GM23338 (cell line): ENCODE measurements around the gene FIBP. TPM values are rescaled to one million over a fixed set of nuclear protein-coding genes. Genes with fewer than 3 reads are reported as not detected.

Experiments used
- ATAC-seq: fragments of 200-7000 bp; cut with Tn5 transposase; 3 replicates; pipeline ENCODE4 v1.9.1; 2020
- DNase-seq: peaks from one replicate; pipeline ENCODE4 v3.0.0-alpha.2; 2015; ENCODE audit warnings: low spot score
- H2AFZ ChIP-seq: fragments of 200-600 bp; sonication (generic); 2 replicates; pipeline ENCODE4 v1.8.0; 2016; ENCODE audit warnings: antibody characterized with exemption, mild to moderate bottlenecking, moderate library complexity
- H3F3A ChIP-seq: fragments of 200-600 bp; sonication (generic); replicated peaks from 2 replicates; pipeline ENCODE4 v1.8.0; 2017; ENCODE audit warnings: antibody characterized with exemption, mixed run types, low read depth
- H3K27ac ChIP-seq: fragments of 200-600 bp; sonication (generic); 2 replicates; pipeline ENCODE4 v1.6.1; 2016; ENCODE audit warnings: low read depth
- H3K27me3 ChIP-seq: fragments of 200-600 bp; sonication (generic); 2 replicates; pipeline ENCODE4 v1.8.0; 2016; ENCODE audit warnings: mild to moderate bottlenecking, mixed run types, moderate library complexity; ENCODE audit not compliant: insufficient read depth
- H3K36me3 ChIP-seq: fragments of 200-600 bp; sonication (generic); 2 replicates; pipeline ENCODE4 v1.8.0; 2016; ENCODE audit warnings: mild to moderate bottlenecking; ENCODE audit not compliant: insufficient read depth
- H3K4me1 ChIP-seq: fragments of 200-600 bp; sonication (generic); 2 replicates; pipeline ENCODE4 v1.8.0; 2016; ENCODE audit warnings: mild to moderate bottlenecking, moderate library complexity; ENCODE audit not compliant: insufficient read depth
- H3K4me2 ChIP-seq: fragments of 200-600 bp; sonication (generic); 2 replicates; pipeline ENCODE4 v1.7.1; 2017; ENCODE audit warnings: mixed run types
- H3K4me3 ChIP-seq: fragments of 200-600 bp; sonication (generic); 2 replicates; pipeline ENCODE4 v1.6.1; 2016; ENCODE audit warnings: mixed run types
- H3K79me2 ChIP-seq: fragments of 200-600 bp; sonication (generic); replicated peaks from 2 replicates; pipeline ENCODE4 v1.8.0; 2017; ENCODE audit warnings: mild to moderate bottlenecking; ENCODE audit not compliant: insufficient read depth
- H3K9me2 ChIP-seq: fragments of 200-600 bp; sonication (generic); 2 replicates; pipeline ENCODE4 v1.8.0; 2017; ENCODE audit not compliant: insufficient read depth
- H4K20me1 ChIP-seq: fragments of 200-600 bp; sonication (generic); replicated peaks from 2 replicates; pipeline ENCODE4 v1.8.0; 2017; ENCODE audit warnings: mild to moderate bottlenecking; ENCODE audit not compliant: insufficient read depth
- H3K27ac Mint-ChIP-seq: 2 replicates; pipeline ENCODE4 v1.8.0; 2020; ENCODE audit warnings: inconsistent platforms, mild to moderate bottlenecking, moderate library complexity, mixed read lengths
- H3K27me3 Mint-ChIP-seq: 3 replicates; pipeline ENCODE4 v1.8.0; 2022; ENCODE audit warnings: low read depth, mild to moderate bottlenecking, moderate library complexity, mixed read lengths, inconsistent platforms; ENCODE audit not compliant: insufficient read depth, poor library complexity
- H3K36me3 Mint-ChIP-seq: 3 replicates; pipeline ENCODE4 v1.8.0; 2021; ENCODE audit warnings: low read depth, mild to moderate bottlenecking, inconsistent platforms, moderate library complexity, mixed read lengths
- H3K4me1 Mint-ChIP-seq: 3 replicates; pipeline ENCODE4 v1.8.0; 2020; ENCODE audit warnings: mild to moderate bottlenecking, inconsistent platforms, mixed read lengths
- H3K4me3 Mint-ChIP-seq: 3 replicates; pipeline ENCODE4 v1.8.0; 2021; ENCODE audit warnings: moderate library complexity, mild to moderate bottlenecking, inconsistent platforms, mixed read lengths
- H3K9me3 Mint-ChIP-seq: 3 replicates; pipeline ENCODE4 v1.8.0; 2020; ENCODE audit warnings: moderate library complexity, mild to moderate bottlenecking, inconsistent platforms, mixed read lengths
- CREB1 ChIP-seq: fragments of 250-450 bp; sonication (Bioruptor Pico); IDR thresholded peaks from 2 replicates; pipeline ENCODE4 v1.5.0; 2020; ENCODE audit warnings: low read depth, mild to moderate bottlenecking, moderate library complexity
- REST ChIP-seq: IDR thresholded peaks from one replicate; pipeline ENCODE4 v1.6.1; 2018; ENCODE audit warnings: antibody characterized with exemption; ENCODE audit not compliant: unreplicated experiment
- ZNF114 ChIP-seq: fragments of 250-450 bp; sonication (Bioruptor Pico); IDR thresholded peaks from 2 replicates; pipeline ENCODE4 v1.5.0; 2020; ENCODE audit warnings: mild to moderate bottlenecking, moderate library complexity
- polyA plus RNA-seq: library from polyadenylated mRNA; unstranded; fragments of >200 nt; fragmentation: Nextera tagmentation; extraction: Ambion mirVana; gene quantifications from 2 replicates; pipeline ENCODE4 v1.2.1, GENCODE V29; 2016
- total RNA-seq: library from RNA; depleted of rRNA; stranded (reverse); fragments of >200 nt; shearing (Covaris generic); gene quantifications from 2 replicates; pipeline ENCODE4 v1.2.3, GENCODE V29; 2014
- TF ChIP-seq, protein P1 (sequence below): fragments of 250-450 bp; sonication (Bioruptor Pico); IDR thresholded peaks from 2 replicates; pipeline ENCODE4 v1.5.0; 2020; ENCODE audit warnings: mild to moderate bottlenecking, moderate library complexity
- TF ChIP-seq, protein P2 (sequence below), 2 experiments: fragments of 200-600 bp in 1 of 2; sonication (generic) in 1 of 2; conservative IDR thresholded peaks; 2 replicates each; pipeline versions ENCODE4 v1.5.1 to v1.6.1; 2016 to 2017; ENCODE audit warnings: antibody characterized with exemption in 2 of 2, low read depth in 2 of 2, mild to moderate bottlenecking in 2 of 2, moderate library complexity in 1 of 2

Gene FIBP
- total and polyA plus RNA-seq, 2 experiments from 2014 or later = 79.0 to 102 TPM

DNA sequence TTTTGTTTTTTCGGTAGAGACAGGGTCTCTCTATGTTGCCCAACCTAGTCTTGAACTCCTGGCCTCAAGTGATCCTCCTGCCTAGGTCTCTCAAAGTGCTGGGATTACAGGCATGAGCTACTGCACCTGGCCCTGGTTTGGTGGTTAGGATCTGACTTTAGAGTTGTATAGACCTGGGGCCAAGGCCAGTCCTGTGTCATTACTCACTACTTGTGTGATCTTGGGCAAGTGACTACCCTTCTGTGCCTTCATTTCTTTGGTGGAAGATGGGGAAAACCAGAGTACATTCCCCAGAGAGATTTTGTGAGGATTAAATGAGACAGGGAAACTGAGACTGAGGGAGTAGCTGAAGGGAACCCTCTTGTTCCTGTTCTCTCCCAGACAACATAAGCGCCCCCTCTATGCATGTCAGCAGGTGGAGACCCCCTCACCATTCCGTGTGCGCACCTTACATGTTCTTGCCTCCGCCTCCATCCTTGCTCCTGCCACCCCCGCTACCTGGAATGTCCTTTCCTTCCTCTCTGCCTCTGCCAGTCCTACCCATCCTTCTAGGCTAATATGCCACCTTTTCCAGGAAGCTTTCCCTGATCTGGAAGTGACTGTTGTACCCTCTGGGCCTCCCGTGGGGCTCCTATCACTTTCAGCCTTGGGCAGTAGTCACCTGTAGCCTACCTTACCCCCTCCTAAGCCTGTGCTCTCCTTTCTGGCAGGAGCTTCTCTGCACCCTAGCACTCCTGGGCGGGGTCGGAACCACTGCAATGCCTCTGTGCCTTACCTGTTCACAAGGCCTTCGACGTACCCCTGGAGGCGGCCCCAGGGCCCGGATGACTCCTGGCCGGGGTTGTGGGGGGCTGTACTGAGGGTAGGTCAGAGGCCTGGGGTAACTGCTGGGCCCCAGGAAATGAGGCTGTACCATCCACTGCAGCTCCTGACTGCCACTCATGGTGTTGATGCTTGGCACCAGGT, 8.0 kb upstream of the FIBP start (continued):
- TF ChIP-seq, protein P1, sequence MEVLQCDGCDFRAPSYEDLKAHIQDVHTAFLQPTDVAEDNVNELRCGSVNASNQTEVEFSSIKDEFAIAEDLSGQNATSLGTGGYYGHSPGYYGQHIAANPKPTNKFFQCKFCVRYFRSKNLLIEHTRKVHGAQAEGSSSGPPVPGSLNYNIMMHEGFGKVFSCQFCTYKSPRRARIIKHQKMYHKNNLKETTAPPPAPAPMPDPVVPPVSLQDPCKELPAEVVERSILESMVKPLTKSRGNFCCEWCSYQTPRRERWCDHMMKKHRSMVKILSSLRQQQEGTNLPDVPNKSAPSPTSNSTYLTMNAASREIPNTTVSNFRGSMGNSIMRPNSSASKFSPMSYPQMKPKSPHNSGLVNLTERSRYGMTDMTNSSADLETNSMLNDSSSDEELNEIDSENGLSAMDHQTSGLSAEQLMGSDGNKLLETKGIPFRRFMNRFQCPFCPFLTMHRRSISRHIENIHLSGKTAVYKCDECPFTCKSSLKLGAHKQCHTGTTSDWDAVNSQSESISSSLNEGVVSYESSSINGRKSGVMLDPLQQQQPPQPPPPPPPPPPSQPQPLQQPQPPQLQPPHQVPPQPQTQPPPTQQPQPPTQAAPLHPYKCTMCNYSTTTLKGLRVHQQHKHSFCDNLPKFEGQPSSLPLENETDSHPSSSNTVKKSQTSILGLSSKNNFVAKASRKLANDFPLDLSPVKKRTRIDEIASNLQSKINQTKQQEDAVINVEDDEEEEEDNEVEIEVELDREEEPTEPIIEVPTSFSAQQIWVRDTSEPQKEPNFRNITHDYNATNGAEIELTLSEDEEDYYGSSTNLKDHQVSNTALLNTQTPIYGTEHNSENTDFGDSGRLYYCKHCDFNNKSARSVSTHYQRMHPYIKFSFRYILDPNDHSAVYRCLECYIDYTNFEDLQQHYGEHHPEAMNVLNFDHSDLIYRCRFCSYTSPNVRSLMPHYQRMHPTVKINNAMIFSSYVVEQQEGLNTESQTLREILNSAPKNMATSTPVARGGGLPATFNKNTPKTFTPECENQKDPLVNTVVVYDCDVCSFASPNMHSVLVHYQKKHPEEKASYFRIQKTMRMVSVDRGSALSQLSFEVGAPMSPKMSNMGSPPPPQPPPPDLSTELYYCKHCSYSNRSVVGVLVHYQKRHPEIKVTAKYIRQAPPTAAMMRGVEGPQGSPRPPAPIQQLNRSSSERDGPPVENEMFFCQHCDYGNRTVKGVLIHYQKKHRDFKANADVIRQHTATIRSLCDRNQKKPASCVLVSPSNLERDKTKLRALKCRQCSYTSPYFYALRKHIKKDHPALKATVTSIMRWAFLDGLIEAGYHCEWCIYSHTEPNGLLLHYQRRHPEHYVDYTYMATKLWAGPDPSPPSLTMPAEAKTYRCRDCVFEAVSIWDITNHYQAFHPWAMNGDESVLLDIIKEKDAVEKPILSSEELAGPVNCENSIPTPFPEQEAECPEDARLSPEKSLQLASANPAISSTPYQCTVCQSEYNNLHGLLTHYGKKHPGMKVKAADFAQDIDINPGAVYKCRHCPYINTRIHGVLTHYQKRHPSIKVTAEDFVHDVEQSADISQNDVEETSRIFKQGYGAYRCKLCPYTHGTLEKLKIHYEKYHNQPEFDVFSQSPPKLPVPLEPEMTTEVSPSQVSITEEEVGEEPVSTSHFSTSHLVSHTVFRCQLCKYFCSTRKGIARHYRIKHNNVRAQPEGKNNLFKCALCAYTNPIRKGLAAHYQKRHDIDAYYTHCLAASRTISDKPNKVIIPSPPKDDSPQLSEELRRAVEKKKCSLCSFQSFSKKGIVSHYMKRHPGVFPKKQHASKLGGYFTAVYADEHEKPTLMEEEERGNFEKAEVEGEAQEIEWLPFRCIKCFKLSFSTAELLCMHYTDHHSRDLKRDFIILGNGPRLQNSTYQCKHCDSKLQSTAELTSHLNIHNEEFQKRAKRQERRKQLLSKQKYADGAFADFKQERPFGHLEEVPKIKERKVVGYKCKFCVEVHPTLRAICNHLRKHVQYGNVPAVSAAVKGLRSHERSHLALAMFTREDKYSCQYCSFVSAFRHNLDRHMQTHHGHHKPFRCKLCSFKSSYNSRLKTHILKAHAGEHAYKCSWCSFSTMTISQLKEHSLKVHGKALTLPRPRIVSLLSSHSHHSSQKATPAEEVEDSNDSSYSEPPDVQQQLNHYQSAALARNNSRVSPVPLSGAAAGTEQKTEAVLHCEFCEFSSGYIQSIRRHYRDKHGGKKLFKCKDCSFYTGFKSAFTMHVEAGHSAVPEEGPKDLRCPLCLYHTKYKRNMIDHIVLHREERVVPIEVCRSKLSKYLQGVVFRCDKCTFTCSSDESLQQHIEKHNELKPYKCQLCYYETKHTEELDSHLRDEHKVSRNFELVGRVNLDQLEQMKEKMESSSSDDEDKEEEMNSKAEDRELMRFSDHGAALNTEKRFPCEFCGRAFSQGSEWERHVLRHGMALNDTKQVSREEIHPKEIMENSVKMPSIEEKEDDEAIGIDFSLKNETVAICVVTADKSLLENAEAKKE = no peak
- TF ChIP-seq, protein P2, sequence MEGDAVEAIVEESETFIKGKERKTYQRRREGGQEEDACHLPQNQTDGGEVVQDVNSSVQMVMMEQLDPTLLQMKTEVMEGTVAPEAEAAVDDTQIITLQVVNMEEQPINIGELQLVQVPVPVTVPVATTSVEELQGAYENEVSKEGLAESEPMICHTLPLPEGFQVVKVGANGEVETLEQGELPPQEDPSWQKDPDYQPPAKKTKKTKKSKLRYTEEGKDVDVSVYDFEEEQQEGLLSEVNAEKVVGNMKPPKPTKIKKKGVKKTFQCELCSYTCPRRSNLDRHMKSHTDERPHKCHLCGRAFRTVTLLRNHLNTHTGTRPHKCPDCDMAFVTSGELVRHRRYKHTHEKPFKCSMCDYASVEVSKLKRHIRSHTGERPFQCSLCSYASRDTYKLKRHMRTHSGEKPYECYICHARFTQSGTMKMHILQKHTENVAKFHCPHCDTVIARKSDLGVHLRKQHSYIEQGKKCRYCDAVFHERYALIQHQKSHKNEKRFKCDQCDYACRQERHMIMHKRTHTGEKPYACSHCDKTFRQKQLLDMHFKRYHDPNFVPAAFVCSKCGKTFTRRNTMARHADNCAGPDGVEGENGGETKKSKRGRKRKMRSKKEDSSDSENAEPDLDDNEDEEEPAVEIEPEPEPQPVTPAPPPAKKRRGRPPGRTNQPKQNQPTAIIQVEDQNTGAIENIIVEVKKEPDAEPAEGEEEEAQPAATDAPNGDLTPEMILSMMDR (conservative IDR thresholded peaks at IDR 0.05; ENCODE audit: low read depth in 2 of 2) = no peak

DNA sequence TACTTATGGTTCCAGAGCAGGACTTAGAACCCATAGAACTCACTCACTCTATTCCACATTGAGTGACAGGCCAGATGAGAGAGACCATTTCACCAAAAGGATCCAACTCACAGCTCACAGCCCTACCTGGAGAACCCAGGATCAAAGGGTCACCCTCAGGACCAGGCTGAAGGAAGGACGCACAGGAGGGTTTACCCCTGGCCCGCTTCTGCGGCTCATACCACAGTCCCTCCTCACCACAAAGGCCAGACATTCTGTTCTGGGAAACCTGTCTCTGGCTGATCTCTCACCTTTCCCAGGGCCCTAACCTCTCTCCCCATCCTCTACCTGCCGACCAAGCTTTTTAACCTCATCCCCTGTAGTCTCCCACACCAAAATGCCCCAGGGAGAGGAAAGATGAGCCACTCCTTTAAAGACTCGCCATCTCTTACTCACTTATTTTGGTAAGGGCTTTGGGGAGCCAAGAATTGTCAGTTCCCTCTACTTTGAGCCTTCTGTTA, 7.3 kb upstream of the FIBP start:
- Histone ChIP-seq H3K36me3 (no peaks in the 10 kb centered on the region), H4K20me1 (peaks cover 7% of the 10 kb centered on the region), H3K4me3 (no peak overlapping the region), H2AFZ (no peak overlapping the region), H3F3A (peaks cover 15% of the 10 kb centered on the region), H3K27me3 (peaks cover 34% of the 10 kb centered on the region), H3K27ac (no peak overlapping the region), H3K4me1 (peaks cover 19% of the 10 kb centered on the region), H3K79me2 (peaks cover 4% of the 10 kb centered on the region), H3K4me2 (no peak overlapping the region), H3K9me2 (no peaks in the 10 kb centered on the region)
- ATAC-seq = no peak
- H3K9me3 Mint-ChIP-seq = peaks cover 2% of the 10 kb centered on the region; the same call in 1 of the 3 replicates
- H3K27me3 Mint-ChIP-seq = peaks cover 40% of the 10 kb centered on the region
- DNase-seq = no peak
- H3K27ac Mint-ChIP-seq = no peak overlapping the region
- peaks cover 22% of the 10 kb centered on the region for H3K4me1 Mint-ChIP-seq
- H3K36me3 Mint-ChIP-seq = peaks cover 9% of the 10 kb centered on the region
- no peak overlapping the region; the same call in 2 of the 3 replicates for H3K4me3 Mint-ChIP-seq
- TF ChIP-seq REST (no peak), ZNF114 (CRISPR knock-in tag) (no peak), CREB1 (CRISPR knock-in tag) (no peak)
- TF ChIP-seq, protein P2 (conservative IDR thresholded peaks at IDR 0.05; ENCODE audit: low read depth in 2 of 2) = no peak
